ENCODE measurements around the gene PXDC1. TPM values are rescaled to one million over a fixed set of nuclear protein-coding genes. Genes with fewer than 3 reads are reported as not detected.

PXDC1 gene
- total RNA-seq, 3 donors from 2014 or later = 3.1 to 27.9 (median 9.2) TPM

DNA sequence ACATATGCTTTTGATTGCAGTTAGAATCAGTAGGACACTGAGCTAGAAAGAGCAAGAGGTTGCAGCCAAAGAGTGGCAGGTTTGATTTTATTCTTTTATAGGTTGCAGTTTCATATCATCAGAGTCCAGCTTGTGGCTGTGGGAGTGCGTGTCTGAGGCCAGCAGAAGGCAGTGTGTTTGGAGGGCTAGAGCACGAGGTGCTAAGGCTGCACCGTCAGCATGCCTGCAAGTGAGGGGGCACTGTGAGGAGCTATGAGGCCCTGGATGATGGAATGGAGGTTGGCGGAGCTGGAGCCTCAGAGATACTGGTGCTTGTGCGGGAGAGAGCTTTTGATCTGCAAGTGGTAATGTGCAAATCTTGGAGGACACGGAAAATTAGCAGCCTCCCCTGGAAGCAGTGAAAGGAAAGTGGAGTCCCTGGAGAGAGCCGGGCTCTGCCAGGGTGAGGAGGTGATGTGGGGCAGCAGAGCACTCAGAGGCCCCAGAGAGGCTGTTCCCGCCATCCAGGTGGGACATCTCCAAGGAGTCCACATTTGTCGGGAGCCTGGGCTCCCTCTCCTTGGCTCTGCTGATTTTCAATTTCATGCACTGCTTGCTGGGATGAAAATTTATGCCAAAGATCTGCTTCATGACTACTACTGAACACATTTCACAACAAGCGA lies 43.6 kb downstream of the PXDC1 start:
- Histone ChIP-seq H3K4me1 (ENCODE audit: low read depth) (no peaks in the 10 kb centered on the region), H3K9me3 (no peaks in the 10 kb centered on the region), H3K36me3 (ENCODE audit: low read depth) (no peaks in the 10 kb centered on the region), H3K4me3 (no peak overlapping the region)
- ATAC-seq (no peak), DNase-seq (no peak)
- TF ChIP-seq, protein P1, sequence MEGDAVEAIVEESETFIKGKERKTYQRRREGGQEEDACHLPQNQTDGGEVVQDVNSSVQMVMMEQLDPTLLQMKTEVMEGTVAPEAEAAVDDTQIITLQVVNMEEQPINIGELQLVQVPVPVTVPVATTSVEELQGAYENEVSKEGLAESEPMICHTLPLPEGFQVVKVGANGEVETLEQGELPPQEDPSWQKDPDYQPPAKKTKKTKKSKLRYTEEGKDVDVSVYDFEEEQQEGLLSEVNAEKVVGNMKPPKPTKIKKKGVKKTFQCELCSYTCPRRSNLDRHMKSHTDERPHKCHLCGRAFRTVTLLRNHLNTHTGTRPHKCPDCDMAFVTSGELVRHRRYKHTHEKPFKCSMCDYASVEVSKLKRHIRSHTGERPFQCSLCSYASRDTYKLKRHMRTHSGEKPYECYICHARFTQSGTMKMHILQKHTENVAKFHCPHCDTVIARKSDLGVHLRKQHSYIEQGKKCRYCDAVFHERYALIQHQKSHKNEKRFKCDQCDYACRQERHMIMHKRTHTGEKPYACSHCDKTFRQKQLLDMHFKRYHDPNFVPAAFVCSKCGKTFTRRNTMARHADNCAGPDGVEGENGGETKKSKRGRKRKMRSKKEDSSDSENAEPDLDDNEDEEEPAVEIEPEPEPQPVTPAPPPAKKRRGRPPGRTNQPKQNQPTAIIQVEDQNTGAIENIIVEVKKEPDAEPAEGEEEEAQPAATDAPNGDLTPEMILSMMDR (IDR thresholded peaks at IDR 0.05) = no peak
- intact Hi-C loops (cut with DNase I, micrococcal nuclease) = no loop called here

DNA sequence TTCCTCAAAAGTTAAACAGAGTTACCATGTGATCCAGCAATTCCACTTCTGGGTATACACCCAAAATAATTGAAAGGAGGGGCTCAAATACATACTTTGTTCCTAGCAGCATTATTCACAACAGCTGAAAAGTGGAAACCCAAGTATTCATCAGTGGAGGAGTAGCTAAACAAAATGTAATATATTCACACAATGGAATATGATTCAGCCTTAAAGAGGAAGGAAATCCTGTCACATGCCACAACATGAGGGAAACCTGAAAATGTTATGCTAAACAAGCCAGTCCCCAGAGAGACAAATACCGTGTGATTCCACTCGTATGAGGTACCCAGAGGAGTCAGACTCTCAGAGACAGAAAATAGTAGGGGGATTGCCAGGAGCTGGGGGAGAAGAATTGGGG lies 44.5 kb downstream of the PXDC1 start:
- TF ChIP-seq, protein P1 (IDR thresholded peaks at IDR 0.05) = no peak
- peak in 1 of 3 donors; percentile 7 for DNase-seq
- intact Hi-C loops (cut with DNase I, micrococcal nuclease) = no loop called here
- H3K36me3 ChIP-seq (ENCODE audit: low read depth) = no peaks in the 10 kb centered on the region
- H3K4me3 ChIP-seq = no peak overlapping the region
- no peak for ATAC-seq
- H3K4me1 ChIP-seq (ENCODE audit: low read depth) = no peaks in the 10 kb centered on the region
- H3K9me3 ChIP-seq = no peaks in the 10 kb centered on the region

DNA sequence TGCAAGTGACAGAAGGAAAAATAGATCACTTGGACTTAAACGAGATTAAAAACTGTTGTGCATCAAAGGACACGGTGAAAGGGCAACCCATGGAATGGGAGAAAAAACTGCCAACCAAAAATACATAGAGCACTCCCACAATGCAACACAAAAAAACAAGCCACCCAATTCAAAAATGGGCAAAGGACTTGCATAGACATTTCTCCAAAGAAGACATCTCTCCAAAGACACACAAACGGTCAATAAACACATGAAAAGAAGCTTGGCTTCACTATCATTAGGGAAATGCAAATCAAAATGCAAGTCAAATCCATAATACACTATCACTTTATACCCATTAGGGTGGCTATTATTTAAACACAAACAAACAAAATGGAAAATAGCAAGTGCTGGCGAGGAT lies 45.0 kb downstream of the PXDC1 start:
- intact Hi-C loops (cut with DNase I, micrococcal nuclease) = no loop called here
- ATAC-seq (no peak), DNase-seq (no peak)
- Histone ChIP-seq H3K4me3 (no peak overlapping the region), H3K4me1 (ENCODE audit: low read depth) (no peaks in the 10 kb centered on the region), H3K9me3 (no peaks in the 10 kb centered on the region), H3K36me3 (ENCODE audit: low read depth) (no peaks in the 10 kb centered on the region)
- TF ChIP-seq, protein P1 (IDR thresholded peaks at IDR 0.05) = no peak

DNA sequence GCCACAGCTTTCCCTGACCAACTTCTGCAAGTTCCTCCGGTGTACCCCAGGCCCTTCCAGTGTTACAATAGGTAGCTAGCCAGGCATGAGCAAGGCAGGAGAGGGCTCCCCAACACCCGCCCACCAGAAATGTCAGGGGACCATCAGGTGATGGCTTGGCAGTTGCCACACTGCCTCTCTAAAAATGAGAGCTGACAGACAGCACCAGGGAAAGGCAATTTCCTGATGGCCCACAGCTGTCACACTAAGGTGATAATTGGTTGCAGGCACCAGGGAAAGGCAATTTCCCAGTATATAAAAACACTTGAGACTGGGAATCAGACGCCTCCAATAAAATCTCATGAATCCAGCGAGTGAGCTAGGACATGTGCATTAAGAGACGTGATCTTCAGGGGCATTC lies 49.9 kb downstream of the PXDC1 start:
- no peaks in the 10 kb centered on the region for H3K9me3 ChIP-seq
- no peaks in the 10 kb centered on the region for H3K36me3 ChIP-seq (ENCODE audit: low read depth)
- intact Hi-C loops (cut with DNase I, micrococcal nuclease) = no loop called here
- no peak for ATAC-seq
- no peak overlapping the region for H3K4me3 ChIP-seq
- TF ChIP-seq, protein P1 (IDR thresholded peaks at IDR 0.05) = no peak
- DNase-seq = no peak
- no peaks in the 10 kb centered on the region for H3K4me1 ChIP-seq (ENCODE audit: low read depth)

DNA sequence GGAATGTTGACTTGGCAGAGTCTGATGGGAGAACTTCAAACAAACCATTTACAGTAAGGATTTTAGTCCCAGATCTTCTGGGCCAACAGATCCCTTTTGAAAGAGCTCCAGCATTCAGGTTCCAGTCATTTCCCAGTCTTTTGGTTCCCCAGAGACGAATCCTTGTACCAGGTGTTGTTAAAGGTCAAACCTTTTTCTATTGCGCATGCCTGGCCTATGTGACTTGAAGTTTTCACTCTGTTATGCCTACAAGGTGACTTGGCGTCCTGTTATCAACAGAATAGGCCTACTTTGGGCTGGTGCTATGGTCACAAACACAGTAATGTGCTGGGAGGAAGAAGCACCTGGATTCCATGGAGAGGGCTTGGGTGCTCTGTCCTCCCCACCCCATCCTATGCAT lies 52.3 kb downstream of the PXDC1 start:
- no peaks in the 10 kb centered on the region for H3K4me1 ChIP-seq (ENCODE audit: low read depth)
- H3K36me3 ChIP-seq (ENCODE audit: low read depth) = no peaks in the 10 kb centered on the region
- intact Hi-C loops (cut with DNase I, micrococcal nuclease) = no loop called here
- DNase-seq = no peak
- no peaks in the 10 kb centered on the region for H3K9me3 ChIP-seq
- H3K4me3 ChIP-seq = no peak overlapping the region
- TF ChIP-seq, protein P1 (IDR thresholded peaks at IDR 0.05) = no peak
- no peak for ATAC-seq

DNA sequence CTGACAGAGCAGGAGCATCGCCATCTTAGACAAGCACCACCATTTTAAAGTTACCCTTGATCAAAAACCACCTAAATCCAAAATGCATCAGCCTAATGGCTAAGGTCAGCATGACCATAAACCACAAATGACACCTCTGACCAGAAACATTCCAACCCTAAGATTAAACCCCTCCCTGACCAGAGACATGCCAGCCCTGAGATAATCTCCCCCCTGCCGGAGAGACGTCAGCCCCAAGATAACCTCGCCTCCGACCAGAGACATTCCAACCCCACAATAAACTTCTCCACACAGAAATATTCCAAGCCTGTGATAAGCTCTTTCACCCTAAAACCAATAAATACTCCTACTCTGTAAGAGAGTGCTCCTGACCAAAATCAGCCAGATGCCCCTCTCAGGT lies 53.5 kb downstream of the PXDC1 start:
- no peak overlapping the region for H3K4me3 ChIP-seq
- H3K36me3 ChIP-seq (ENCODE audit: low read depth) = no peaks in the 10 kb centered on the region
- DNase-seq = no peak
- no peak for ATAC-seq
- intact Hi-C loops (cut with DNase I, micrococcal nuclease) = no loop called here
- TF ChIP-seq, protein P1 (IDR thresholded peaks at IDR 0.05) = no peak
- no peaks in the 10 kb centered on the region for H3K4me1 ChIP-seq (ENCODE audit: low read depth)
- H3K9me3 ChIP-seq = no peaks in the 10 kb centered on the region

All from mucosa of descending colon (tissue), 3 donors.